HEK293T (cell line): ENCODE data around the gene AGAP1.

Experiments
- ARNT ChIP-seq: fragments of 450-650 bp; IDR thresholded peaks from 2 replicates; pipeline ENCODE4 v1.6.1; 2017; ENCODE audit warnings: mild to moderate bottlenecking
- ELF4 ChIP-seq: fragments of 450-650 bp; IDR thresholded peaks from 2 replicates; pipeline ENCODE4 v1.6.1; 2017; ENCODE audit warnings: antibody characterized with exemption
- FOXA1 ChIP-seq: fragments of 450-650 bp; IDR thresholded peaks from 2 replicates; pipeline ENCODE4 v1.6.1; 2016; ENCODE audit warnings: mild to moderate bottlenecking
- FOXK2 ChIP-seq: fragments of 450-650 bp; IDR thresholded peaks from 2 replicates; pipeline ENCODE4 v1.6.1; 2016; ENCODE audit warnings: mild to moderate bottlenecking
- FOXM1 ChIP-seq: fragments of 450-650 bp; IDR thresholded peaks from 2 replicates; pipeline ENCODE4 v1.6.1; 2017; ENCODE audit warnings: mild to moderate bottlenecking, borderline replicate concordance
- HDGF ChIP-seq: fragments of 450-650 bp; IDR thresholded peaks from 2 replicates; pipeline ENCODE4 v1.6.1; 2017; ENCODE audit warnings: antibody characterized with exemption, borderline replicate concordance
- LEF1 ChIP-seq: fragments of 450-650 bp; IDR thresholded peaks from 2 replicates; pipeline ENCODE4 v1.6.1; 2017; ENCODE audit warnings: mild to moderate bottlenecking, borderline replicate concordance
- SP1 ChIP-seq: fragments of 450-650 bp; IDR thresholded peaks from 2 replicates; pipeline ENCODE4 v1.6.1; 2017
- ZNF384 ChIP-seq: fragments of 450-650 bp; IDR thresholded peaks from 2 replicates; pipeline ENCODE4 v1.6.1; 2016

- TF ChIP-seq LEF1 (no peak), SP1 (no peak), HDGF (no peak), ZNF384 (no peak), ELF4 (no peak), FOXK2 (no peak), FOXM1 (no peak), ARNT (no peak), FOXA1 (no peak)
These were observed 476.6 kb downstream of the AGAP1 start for GRCh38 chr2:235970204-235971040.
